HL-60 (cell line): Measurements from ENCODE around the gene ATF6B.

ENCODE experiments used
- DNase-seq, 2 experiments: peaks; one replicate each; pipeline ENCODE4 v3.0.0-alpha.2; 2010 to 2020; ENCODE audit warnings: low read depth in 1 of 2, low spot score in 1 of 2
- H3K27ac ChIP-seq: fragments of 250-450 bp; sonication (Bioruptor Pico); replicated peaks from 2 replicates; pipeline ENCODE4 v1.5.1; 2020; ENCODE audit warnings: mild to moderate bottlenecking, moderate library complexity
- H3K27me3 ChIP-seq: fragments of 250-450 bp; sonication (Bioruptor Pico); 2 replicates; pipeline ENCODE4 v1.5.1; 2021; ENCODE audit warnings: mild to moderate bottlenecking, moderate library complexity; ENCODE audit not compliant: insufficient read depth, poor library complexity, severe bottlenecking
- H3K4me3 ChIP-seq: replicated peaks from 2 replicates; pipeline ENCODE4 v1.5.1; 2011; ENCODE audit warnings: mild to moderate bottlenecking, control low read depth, low read length; ENCODE audit not compliant: insufficient read depth
- GABPA ChIP-seq: IDR thresholded peaks from 2 replicates; pipeline ENCODE4 v1.6.1; 2012; ENCODE audit warnings: low read depth
- POLR2AphosphoS5 ChIP-seq: IDR thresholded peaks from 2 replicates; pipeline ENCODE4 v1.6.1; 2012; ENCODE audit warnings: low read depth
- SPI1 ChIP-seq: IDR thresholded peaks from 2 replicates; pipeline ENCODE4 v1.6.1; 2012; ENCODE audit warnings: low read depth, mild to moderate bottlenecking, borderline replicate concordance
- TF ChIP-seq, protein P1 (sequence below): IDR thresholded peaks from 2 replicates; pipeline ENCODE4 v1.6.1; 2012; ENCODE audit warnings: low read depth; ENCODE audit not compliant: insufficient replicate concordance
- TF ChIP-seq, protein P2 (sequence below): IDR thresholded peaks from one replicate; pipeline ENCODE4 v1.5.1; 2011; ENCODE audit warnings: low read length, control low read depth, inconsistent platforms; ENCODE audit not compliant: insufficient read depth

ATF6B gene

GRCh38 chr6:32175322-32175710, 47.3 kb upstream of the ATF6B start:
- H3K27me3 ChIP-seq = no peaks in the 10 kb centered on the region
- no peak for DNase-seq

DNA sequence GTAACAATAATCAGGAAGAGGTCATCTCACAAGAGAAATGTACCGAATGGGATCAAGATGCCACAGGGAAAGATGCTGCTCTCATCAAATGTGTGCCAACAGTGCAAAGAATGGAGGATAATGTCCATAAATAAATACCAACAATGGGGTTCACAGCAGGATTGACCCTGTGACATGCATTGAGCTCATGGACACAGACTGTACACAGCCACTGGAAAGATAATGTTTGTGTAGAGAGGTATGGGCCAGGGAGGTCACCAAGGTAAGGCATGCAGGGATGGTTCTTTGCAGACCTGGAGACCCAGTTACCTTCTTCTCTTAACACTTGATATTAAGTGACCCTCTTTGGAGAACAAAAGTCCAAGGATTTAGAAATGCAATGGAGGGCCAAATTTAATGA, 46.4 kb upstream of the ATF6B start:
- H3K4me3 ChIP-seq = no peak overlapping the region
- H3K27ac ChIP-seq = no peak overlapping the region
- DNase-seq = no peak
- no peaks in the 10 kb centered on the region for H3K27me3 ChIP-seq
- TF ChIP-seq POLR2AphosphoS5 (no peak), GABPA (no peak), SPI1 (no peak)
- TF ChIP-seq, protein P1, sequence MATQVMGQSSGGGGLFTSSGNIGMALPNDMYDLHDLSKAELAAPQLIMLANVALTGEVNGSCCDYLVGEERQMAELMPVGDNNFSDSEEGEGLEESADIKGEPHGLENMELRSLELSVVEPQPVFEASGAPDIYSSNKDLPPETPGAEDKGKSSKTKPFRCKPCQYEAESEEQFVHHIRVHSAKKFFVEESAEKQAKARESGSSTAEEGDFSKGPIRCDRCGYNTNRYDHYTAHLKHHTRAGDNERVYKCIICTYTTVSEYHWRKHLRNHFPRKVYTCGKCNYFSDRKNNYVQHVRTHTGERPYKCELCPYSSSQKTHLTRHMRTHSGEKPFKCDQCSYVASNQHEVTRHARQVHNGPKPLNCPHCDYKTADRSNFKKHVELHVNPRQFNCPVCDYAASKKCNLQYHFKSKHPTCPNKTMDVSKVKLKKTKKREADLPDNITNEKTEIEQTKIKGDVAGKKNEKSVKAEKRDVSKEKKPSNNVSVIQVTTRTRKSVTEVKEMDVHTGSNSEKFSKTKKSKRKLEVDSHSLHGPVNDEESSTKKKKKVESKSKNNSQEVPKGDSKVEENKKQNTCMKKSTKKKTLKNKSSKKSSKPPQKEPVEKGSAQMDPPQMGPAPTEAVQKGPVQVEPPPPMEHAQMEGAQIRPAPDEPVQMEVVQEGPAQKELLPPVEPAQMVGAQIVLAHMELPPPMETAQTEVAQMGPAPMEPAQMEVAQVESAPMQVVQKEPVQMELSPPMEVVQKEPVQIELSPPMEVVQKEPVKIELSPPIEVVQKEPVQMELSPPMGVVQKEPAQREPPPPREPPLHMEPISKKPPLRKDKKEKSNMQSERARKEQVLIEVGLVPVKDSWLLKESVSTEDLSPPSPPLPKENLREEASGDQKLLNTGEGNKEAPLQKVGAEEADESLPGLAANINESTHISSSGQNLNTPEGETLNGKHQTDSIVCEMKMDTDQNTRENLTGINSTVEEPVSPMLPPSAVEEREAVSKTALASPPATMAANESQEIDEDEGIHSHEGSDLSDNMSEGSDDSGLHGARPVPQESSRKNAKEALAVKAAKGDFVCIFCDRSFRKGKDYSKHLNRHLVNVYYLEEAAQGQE = no peak
- TF ChIP-seq, protein P2, sequence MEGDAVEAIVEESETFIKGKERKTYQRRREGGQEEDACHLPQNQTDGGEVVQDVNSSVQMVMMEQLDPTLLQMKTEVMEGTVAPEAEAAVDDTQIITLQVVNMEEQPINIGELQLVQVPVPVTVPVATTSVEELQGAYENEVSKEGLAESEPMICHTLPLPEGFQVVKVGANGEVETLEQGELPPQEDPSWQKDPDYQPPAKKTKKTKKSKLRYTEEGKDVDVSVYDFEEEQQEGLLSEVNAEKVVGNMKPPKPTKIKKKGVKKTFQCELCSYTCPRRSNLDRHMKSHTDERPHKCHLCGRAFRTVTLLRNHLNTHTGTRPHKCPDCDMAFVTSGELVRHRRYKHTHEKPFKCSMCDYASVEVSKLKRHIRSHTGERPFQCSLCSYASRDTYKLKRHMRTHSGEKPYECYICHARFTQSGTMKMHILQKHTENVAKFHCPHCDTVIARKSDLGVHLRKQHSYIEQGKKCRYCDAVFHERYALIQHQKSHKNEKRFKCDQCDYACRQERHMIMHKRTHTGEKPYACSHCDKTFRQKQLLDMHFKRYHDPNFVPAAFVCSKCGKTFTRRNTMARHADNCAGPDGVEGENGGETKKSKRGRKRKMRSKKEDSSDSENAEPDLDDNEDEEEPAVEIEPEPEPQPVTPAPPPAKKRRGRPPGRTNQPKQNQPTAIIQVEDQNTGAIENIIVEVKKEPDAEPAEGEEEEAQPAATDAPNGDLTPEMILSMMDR = no peak

More at GRCh38 chr6:32175322-32175710, 47.3 kb upstream of the ATF6B start:
- TF ChIP-seq, protein P2 = no peak
- no peak for TF ChIP-seq GABPA
- Histone ChIP-seq H3K4me3 (peak overlapping the region; percentile 92), H3K27ac (peak overlapping the region; percentile 71)

- TF ChIP-seq SPI1 (no peak), POLR2AphosphoS5 (no peak), GABPA (no peak)
- TF ChIP-seq, protein P1 = no peak
- TF ChIP-seq, protein P2 = no peak
- H3K27me3 ChIP-seq = no peaks in the 10 kb centered on the region
- H3K27ac ChIP-seq = no peak overlapping the region
- no peak for DNase-seq
- no peak overlapping the region for H3K4me3 ChIP-seq
These were observed 45.1 kb upstream of the ATF6B start for GRCh38 chr6:32173051-32173727.

DNA sequence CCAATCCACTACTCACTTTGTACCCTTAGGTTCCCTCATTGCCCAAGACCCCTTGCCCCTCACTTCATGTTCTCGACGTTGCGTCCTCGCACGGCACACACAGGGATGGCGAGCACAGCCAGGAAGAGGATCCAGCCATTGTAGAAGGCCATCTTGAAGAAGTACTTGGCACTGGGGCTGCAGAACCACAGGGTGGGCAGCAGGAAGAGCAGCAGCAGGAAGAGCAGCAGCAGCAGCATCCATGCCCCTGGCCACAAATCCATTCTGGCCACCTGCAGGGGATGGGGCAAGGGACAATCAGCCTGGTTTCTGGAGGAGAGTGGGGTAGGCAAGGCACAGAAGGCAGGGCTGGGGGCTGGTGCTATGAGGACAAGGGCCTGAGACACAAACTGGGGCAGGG, 43.2 kb upstream of the ATF6B start:
- no peak overlapping the region for H3K4me3 ChIP-seq
- TF ChIP-seq, protein P2 = no peak
- TF ChIP-seq SPI1 (no peak), POLR2AphosphoS5 (no peak), GABPA (no peak)
- TF ChIP-seq, protein P1 = no peak
- DNase-seq = no peak
- no peak overlapping the region for H3K27ac ChIP-seq
- H3K27me3 ChIP-seq = no peaks in the 10 kb centered on the region
